H9 (cell line): Measurements from ENCODE around the gene CABYR. TPM values are rescaled to one million over a fixed set of nuclear protein-coding genes. Genes with fewer than 3 reads are reported as not detected.

ENCODE experiments used
- DNase-seq: peaks from one replicate; pipeline ENCODE4 v3.0.0-alpha.2; 2017
- H2AFZ ChIP-seq: one replicate; pipeline ENCODE4 v1.6.1; 2013; ENCODE audit warnings: mild to moderate bottlenecking, low read length, control low read depth, moderate library complexity
- H2AK5ac ChIP-seq: 2 replicates; pipeline ENCODE4 v1.6.1; 2013; ENCODE audit warnings: low read length, control low read depth, mixed read lengths; ENCODE audit not compliant: insufficient read length
- H2BK120ac ChIP-seq: one replicate; pipeline ENCODE4 v1.6.1; 2013; ENCODE audit warnings: low read depth, mild to moderate bottlenecking, low read length, control low read depth, inconsistent platforms; ENCODE audit not compliant: poor library complexity, severe bottlenecking
- H2BK12ac ChIP-seq: 2 replicates; pipeline ENCODE4 v1.6.1; 2013; ENCODE audit warnings: low read length, control low read depth, mixed read lengths, low read depth; ENCODE audit not compliant: insufficient read length
- H2BK15ac ChIP-seq: 2 replicates; pipeline ENCODE4 v1.6.1; 2013; ENCODE audit warnings: low read depth, low read length, control low read depth
- H2BK20ac ChIP-seq: one replicate; pipeline ENCODE4 v1.6.1; 2013; ENCODE audit warnings: low read depth, mild to moderate bottlenecking, low read length, control low read depth, inconsistent platforms; ENCODE audit not compliant: poor library complexity, severe bottlenecking
- H2BK5ac ChIP-seq: 2 replicates; pipeline ENCODE4 v1.6.1; 2013; ENCODE audit warnings: low read length, control low read depth, mixed read lengths; ENCODE audit not compliant: insufficient read length
- H3K14ac ChIP-seq: 2 replicates; pipeline ENCODE4 v1.6.1; 2013; ENCODE audit warnings: low read length, control low read depth; ENCODE audit not compliant: insufficient read depth
- H3K18ac ChIP-seq: 2 replicates; pipeline ENCODE4 v1.6.1; 2013; ENCODE audit warnings: low read depth, mild to moderate bottlenecking, mixed read lengths, low read length, control low read depth; ENCODE audit not compliant: insufficient read length
- H3K23ac ChIP-seq: 2 replicates; pipeline ENCODE4 v1.6.1; 2013; ENCODE audit warnings: low read length, control low read depth, mixed read lengths, low read depth; ENCODE audit not compliant: insufficient read length
- H3K23me2 ChIP-seq: 2 replicates; pipeline ENCODE4 v1.6.1; 2013; ENCODE audit warnings: low read depth, mild to moderate bottlenecking, mixed read lengths, low read length, control low read depth; ENCODE audit not compliant: insufficient read length, poor library complexity, severe bottlenecking
- H3K27ac ChIP-seq: 2 replicates; pipeline ENCODE4 v1.5.1; 2013; ENCODE audit warnings: low read length, control low read depth, mixed read lengths, low read depth; ENCODE audit not compliant: insufficient read length
- H3K27me3 ChIP-seq: 2 replicates; pipeline ENCODE4 v1.6.1; 2013; ENCODE audit warnings: low read length, control low read depth, inconsistent platforms; ENCODE audit not compliant: insufficient read depth
- H3K4ac ChIP-seq: 2 replicates; pipeline ENCODE4 v1.6.1; 2013; ENCODE audit warnings: low read depth, mild to moderate bottlenecking, control low read depth, inconsistent platforms, low read length, moderate library complexity
- H3K4me1 ChIP-seq: 2 replicates; pipeline ENCODE4 v1.6.1; 2013; ENCODE audit warnings: low read length, control low read depth, inconsistent platforms; ENCODE audit not compliant: insufficient read depth
- H3K4me2 ChIP-seq: 2 replicates; pipeline ENCODE4 v1.6.1; 2013; ENCODE audit warnings: low read length, control low read depth, mixed read lengths; ENCODE audit not compliant: insufficient read length, insufficient read depth
- H3K56ac ChIP-seq: 2 replicates; pipeline ENCODE4 v1.6.1; 2013; ENCODE audit warnings: low read depth, mild to moderate bottlenecking, mixed read lengths, low read length, control low read depth; ENCODE audit not compliant: insufficient read length
- H3K79me1 ChIP-seq: 2 replicates; pipeline ENCODE4 v1.6.1; 2013; ENCODE audit warnings: low read depth, mild to moderate bottlenecking, moderate library complexity, low read length, control low read depth, inconsistent platforms; ENCODE audit not compliant: insufficient read depth, poor library complexity, severe bottlenecking
- H3K79me2 ChIP-seq: 2 replicates; pipeline ENCODE4 v1.6.1; 2013; ENCODE audit warnings: low read length, control low read depth, inconsistent platforms; ENCODE audit not compliant: insufficient read depth
- H3K9ac ChIP-seq: 2 replicates; pipeline ENCODE4 v1.6.1; 2013; ENCODE audit warnings: low read length, control low read depth, mixed read lengths; ENCODE audit not compliant: insufficient read length; ENCODE audit errors: extremely low read depth
- H3K9me3 ChIP-seq: one replicate; pipeline ENCODE4 v1.6.1; 2013; ENCODE audit warnings: low read depth, low read length, inconsistent platforms; ENCODE audit not compliant: control insufficient read depth
- H3T11ph ChIP-seq: one replicate; pipeline ENCODE4 v1.6.1; 2013; ENCODE audit warnings: mild to moderate bottlenecking, low read length, control low read depth, inconsistent platforms
- H4K20me1 ChIP-seq: one replicate; pipeline ENCODE4 v1.6.1; 2013; ENCODE audit not compliant: control insufficient read depth, insufficient read length, insufficient read depth
- H4K5ac ChIP-seq: 2 replicates; pipeline ENCODE4 v1.6.1; 2013; ENCODE audit warnings: low read depth, mild to moderate bottlenecking, mixed read lengths, low read length, control low read depth; ENCODE audit not compliant: insufficient read length
- H4K8ac ChIP-seq: replicated peaks from 2 replicates; pipeline ENCODE4 v1.6.1; 2013; ENCODE audit warnings: low read length, control low read depth, mixed read lengths, low read depth; ENCODE audit not compliant: insufficient read length
- H4K91ac ChIP-seq: 2 replicates; pipeline ENCODE4 v1.6.1; 2013; ENCODE audit warnings: low read depth, mild to moderate bottlenecking, moderate library complexity, mixed read lengths, low read length, control low read depth; ENCODE audit not compliant: insufficient read length
- H3K27ac Mint-ChIP-seq, 3 experiments: 2 replicates in 2 of 3; 3 replicates in 1 of 3; pipeline ENCODE4 v1.8.0; 2020 to 2021; ENCODE audit warnings: mixed read lengths in 3 of 3, mild to moderate bottlenecking in 1 of 3, moderate library complexity in 1 of 3
- H3K27me3 Mint-ChIP-seq: 2 replicates; pipeline ENCODE4 v1.8.0; 2021; ENCODE audit warnings: low read depth, mild to moderate bottlenecking, moderate library complexity, mixed read lengths
- H3K36me3 Mint-ChIP-seq, 3 experiments: 2 replicates in 2 of 3; 3 replicates in 1 of 3; pipeline ENCODE4 v1.8.0; 2020 to 2021; ENCODE audit warnings: low read depth in 3 of 3, mixed read lengths in 3 of 3; ENCODE audit not compliant: insufficient read depth in 1 of 3
- H3K4me1 Mint-ChIP-seq, 2 experiments: 2 replicates each; pipeline ENCODE4 v1.8.0; 2020; ENCODE audit warnings: mixed read lengths in 2 of 2
- H3K4me3 Mint-ChIP-seq, 2 experiments: 2 replicates in 1 of 2; 3 replicates in 1 of 2; pipeline ENCODE4 v1.8.0; 2020 to 2021; ENCODE audit warnings: mild to moderate bottlenecking in 2 of 2, mixed read lengths in 2 of 2, moderate library complexity in 1 of 2
- H3K9me3 Mint-ChIP-seq, 2 experiments: 2 replicates in 1 of 2; 3 replicates in 1 of 2; pipeline ENCODE4 v1.8.0; 2020; ENCODE audit warnings: mild to moderate bottlenecking in 2 of 2, mixed read lengths in 2 of 2, moderate library complexity in 1 of 2
- CTCF ChIP-seq: fragments of 200-600 bp; sonication (generic); conservative IDR thresholded peaks from 3 replicates; pipeline ENCODE4 v1.8.0; 2021; ENCODE audit warnings: antibody characterized with exemption, mild to moderate bottlenecking
- WGBS: extraction: QIAGEN DNeasy Blood & Tissue Kit; methylation state at CpG from one replicate; pipeline ENCODE4 v1.1.7; 2013; ENCODE audit warnings: missing lambda C conversion rate, low lambda C conversion rate, mixed read lengths; ENCODE audit not compliant: insufficient read length; ENCODE audit errors: extremely low coverage; 5-methylcytosine and 5-hydroxymethylcytosine counted together
- total RNA-seq: library from RNA; stranded (reverse); gene quantifications from 2 replicates; pipeline ENCODE4 v1.2.1, GENCODE V29; 2021

Gene CABYR
- total RNA-seq, 1 experiment from 2014 or later: 13.6 TPM

- Histone ChIP-seq H4K91ac (no peak overlapping the region), H3K23me2 (no peaks in the 10 kb centered on the region), H2BK15ac (no peak overlapping the region), H3T11ph (no peak overlapping the region), H3K9me3 (no peaks in the 10 kb centered on the region), H2AFZ (no peak overlapping the region), H4K20me1 (no peaks in the 10 kb centered on the region), H3K4ac (no peak overlapping the region), H3K56ac (no peak overlapping the region), H3K79me1 (no peaks in the 10 kb centered on the region), H2BK20ac (no peak overlapping the region), H3K9ac (no peak overlapping the region), H2BK120ac (no peak overlapping the region), H3K27me3 (no peaks in the 10 kb centered on the region), H2BK5ac (no peak overlapping the region), H3K4me1 (no peaks in the 10 kb centered on the region; the same call in 1 of the 2 replicates), H2AK5ac (no peak overlapping the region), H2BK12ac (no peak overlapping the region), H3K4me2 (no peak overlapping the region), H4K5ac (no peak overlapping the region), H3K23ac (no peak overlapping the region), H3K79me2 (no peaks in the 10 kb centered on the region), H3K27ac (no peak overlapping the region), H3K14ac (no peak overlapping the region), H4K8ac (no peak overlapping the region), H3K18ac (no peak overlapping the region)
- Mint-ChIP-seq H3K4me3 (no peak overlapping the region), H3K4me1 (peaks cover 29 to 34% of the 10 kb centered on the region in 2 experiments), H3K9me3 (no peaks in the 10 kb centered on the region), H3K36me3 (peaks cover 2 to 3% (median 3%) of the 10 kb centered on the region in 3 experiments; a peak in 1 of 7 replicates), H3K27ac (no peak overlapping the region; a peak in 1 of 7 replicates), H3K27me3 (no peaks in the 10 kb centered on the region)
- WGBS: no CpG with 5 or more reads among the region's 7 CpGs
- DNase-seq: no peak
- no peak for TF ChIP-seq CTCF
Observed at GRCh38 chr18:24185805-24186204, 46.9 kb downstream of the CABYR start.
